Renal cortical epithelial cell (primary cell): ENCODE results near the gene ABHD12. TPM values are rescaled to one million over a fixed set of nuclear protein-coding genes. Genes with fewer than 3 reads are reported as not detected.
A peak's percentile ranks its signal among the peaks of the same experiment; 100 is the strongest.

Experiments
- DNase-seq: peaks from one replicate; pipeline ENCODE4 v3.0.0-alpha.2; 2011; ENCODE audit warnings: low read depth
- total RNA-seq: library from RNA; depleted of rRNA; stranded (reverse); fragments of >200 nt; gene quantifications from 2 replicates; pipeline ENCODE4 v1.2.3, GENCODE V29; 2014

Gene ABHD12
- total RNA-seq, 1 donor from 2014 or later = 68.7 TPM

GRCh38 chr20:25382704-25383370, 7.8 kb downstream of the ABHD12 start:
- DNase-seq = no peak

GRCh38 chr20:25380945-25381614, 9.6 kb downstream of the ABHD12 start:
- DNase-seq = no peak

- no peak for DNase-seq
These were observed 11.5 kb downstream of the ABHD12 start for GRCh38 chr20:25378884-25379733.

- no peak for DNase-seq
These were observed 12.3 kb downstream of the ABHD12 start for GRCh38 chr20:25378189-25378883.

DNA sequence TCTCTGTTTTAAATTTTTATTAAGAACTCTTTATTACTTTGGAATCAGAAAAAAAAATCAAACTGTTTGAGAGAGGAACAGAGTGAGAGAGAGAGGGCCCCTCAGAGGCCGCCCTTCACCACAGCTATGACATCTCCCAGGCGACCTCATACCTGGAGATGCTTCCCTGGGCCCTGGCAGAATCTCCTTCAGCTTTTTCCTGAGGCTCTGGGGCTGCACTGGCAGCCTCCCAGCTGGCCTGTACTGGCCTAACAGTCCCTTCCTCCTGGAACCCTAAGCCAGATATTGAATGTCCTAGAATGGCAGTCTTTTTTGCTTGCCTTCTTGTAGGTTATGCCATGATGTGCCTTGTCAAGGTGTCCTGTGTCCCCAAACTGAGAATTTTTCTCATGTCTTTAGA, 13.7 kb downstream of the ABHD12 start:
- no peak for DNase-seq

DNA sequence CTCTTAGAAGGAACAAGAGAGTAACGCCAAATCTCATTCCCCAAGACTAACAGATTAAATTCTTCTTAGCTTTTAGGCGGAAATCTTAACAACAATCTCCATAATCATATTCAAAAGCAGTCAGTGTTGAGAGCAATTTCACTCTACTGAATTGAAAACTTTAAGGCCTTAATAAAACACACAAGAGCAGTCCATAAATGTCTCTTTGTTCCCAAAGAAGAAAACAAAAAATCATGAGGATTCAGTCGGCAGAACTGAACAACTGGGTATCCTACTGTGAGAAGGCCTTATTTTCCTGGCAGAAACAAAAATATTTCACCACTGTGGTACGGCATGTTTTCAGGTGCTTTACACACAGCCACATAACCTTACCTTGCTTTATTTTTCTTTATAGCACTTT, 14.4 kb downstream of the ABHD12 start:
- DNase-seq = no peak

DNA sequence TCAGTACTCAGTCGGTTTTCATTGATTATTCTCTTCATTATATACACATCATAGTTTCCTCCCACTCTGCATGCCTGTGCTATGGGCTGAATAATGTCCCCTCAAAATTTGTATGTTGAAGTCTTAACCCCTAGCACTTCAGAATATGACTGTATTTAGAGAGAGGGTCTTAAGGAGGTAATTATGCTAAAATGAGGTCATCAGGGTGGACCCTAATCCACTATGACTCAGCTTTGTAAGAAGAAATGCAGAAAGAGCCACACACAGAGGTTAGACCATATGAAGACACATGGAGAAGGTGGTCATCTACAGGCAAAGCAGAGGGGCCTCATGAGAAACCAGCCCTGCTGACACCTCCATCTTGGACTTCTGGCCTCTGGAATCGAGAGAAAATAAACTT, 15.8 kb downstream of the ABHD12 start:
- DNase-seq = no peak

GRCh38 chr20:25372584-25373336, 17.9 kb downstream of the ABHD12 start:
- DNase-seq = peak; percentile 61

DNA sequence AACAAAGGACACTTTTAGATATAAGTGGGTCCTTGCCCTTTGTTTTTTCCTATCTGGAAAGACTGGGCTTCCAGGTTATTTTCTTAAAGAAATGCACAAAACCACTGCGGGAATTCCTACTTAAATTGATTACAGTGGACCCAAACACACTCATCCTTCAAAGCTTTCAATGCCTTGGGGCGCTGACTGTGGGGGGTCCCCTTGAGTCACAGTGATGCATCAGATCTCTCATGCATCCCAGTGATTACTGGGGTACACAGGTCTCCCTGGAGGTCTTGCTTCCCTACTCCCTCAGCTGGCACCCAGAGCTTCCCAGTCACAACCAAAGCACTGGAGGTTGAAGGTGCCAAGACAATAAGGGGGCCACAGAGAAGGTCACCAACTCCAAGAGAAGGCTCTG, 20.7 kb downstream of the ABHD12 start:
- no peak for DNase-seq

DNA sequence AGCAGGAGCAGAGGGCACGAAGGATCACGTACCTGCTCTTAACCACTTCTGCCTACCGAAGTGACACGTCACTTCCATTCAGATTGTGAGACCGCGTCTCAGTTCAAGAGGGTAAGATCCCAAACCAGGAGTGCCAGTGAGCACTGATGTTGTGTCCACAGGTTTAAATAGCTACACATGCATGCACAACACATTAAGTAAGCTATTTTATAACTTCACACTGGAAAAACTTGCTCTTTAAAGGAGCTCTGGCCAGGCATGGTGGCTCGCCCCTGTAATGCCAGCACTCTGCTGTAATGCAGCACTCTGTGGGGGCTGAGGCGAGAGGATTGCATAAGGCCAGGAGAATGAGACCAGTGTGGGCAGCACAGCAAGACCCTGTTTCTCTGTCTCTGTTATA, 21.1 kb downstream of the ABHD12 start:
- peak; percentile 39 for DNase-seq

DNA sequence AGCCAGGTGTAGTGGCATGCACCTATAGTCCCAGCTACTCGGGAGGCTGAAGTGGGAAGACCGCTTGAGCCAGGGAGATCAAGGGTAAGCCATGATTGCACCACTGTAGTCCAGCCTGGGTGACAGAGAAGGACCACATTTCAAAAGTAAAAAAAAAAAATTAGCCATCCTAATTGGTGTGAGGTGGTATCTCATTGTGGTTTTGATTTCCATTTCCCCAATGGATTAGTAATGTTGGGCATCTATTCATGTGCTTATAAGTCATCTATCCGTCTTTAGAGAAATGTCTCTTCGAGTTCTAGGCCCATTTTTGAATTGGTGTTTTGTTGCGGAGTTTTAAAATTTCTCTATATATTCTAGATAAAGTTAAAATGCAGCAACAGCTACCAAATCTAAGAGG, 21.7 kb downstream of the ABHD12 start:
- no peak for DNase-seq

DNA sequence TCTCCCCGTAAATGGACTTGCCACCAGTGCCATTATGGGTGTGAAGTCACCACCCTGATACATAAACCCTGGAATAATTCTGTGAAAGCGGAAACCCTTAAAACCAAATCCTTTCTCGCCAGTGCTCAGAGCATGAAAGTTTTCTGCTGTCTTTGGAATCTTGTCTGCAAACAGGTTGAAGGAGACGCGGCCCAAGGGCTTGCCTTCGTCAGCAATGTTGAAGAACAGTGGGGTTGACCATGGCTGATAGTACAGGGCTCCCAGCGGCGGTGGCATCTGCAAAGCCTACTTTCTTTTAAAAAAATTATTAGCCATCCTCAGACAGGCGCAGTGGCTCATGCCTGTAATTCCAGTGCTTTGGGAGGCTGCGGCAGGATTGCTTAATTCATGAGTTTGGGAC, 22.1 kb downstream of the ABHD12 start:
- DNase-seq = no peak

- DNase-seq = peak; percentile 19
These were observed 25.5 kb downstream of the ABHD12 start for GRCh38 chr20:25364879-25365699.

- DNase-seq = no peak
These were observed 26.4 kb downstream of the ABHD12 start for GRCh38 chr20:25364180-25364788.

GRCh38 chr20:25361287-25361683, 29.4 kb downstream of the ABHD12 start:
- peak; percentile 30 for DNase-seq

DNA sequence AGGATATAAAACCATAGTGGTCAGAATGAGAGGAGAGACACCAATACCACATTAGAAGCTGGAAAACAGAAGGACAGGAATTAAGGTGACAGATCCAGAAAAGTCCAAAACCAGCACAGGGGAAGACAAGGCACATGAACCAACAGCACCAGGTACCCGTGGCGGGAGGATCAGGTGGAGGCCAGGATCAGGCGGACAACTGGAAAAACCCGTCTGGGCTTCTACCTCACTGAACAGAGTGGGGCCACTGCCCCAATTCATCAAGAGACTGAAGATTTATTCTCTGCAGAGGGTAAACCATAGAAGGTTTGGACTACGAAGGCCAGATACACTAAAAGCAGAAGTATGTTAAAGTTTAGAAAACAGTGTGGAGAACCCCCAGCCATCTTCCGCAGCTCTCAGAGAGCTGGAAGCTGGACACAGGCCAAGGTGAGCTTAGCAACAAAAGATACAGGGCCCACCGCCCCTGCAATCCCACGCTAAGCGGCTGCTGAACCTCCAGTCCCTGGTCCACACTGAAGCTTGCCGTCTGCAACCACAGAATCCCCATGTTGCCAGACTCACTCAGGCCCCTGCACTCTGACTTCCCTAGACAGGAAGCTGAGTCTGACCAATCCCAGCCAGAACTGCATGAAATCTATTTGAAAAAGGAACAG, 29.9 kb downstream of the ABHD12 start:
- peak; percentile 15 for DNase-seq

DNA sequence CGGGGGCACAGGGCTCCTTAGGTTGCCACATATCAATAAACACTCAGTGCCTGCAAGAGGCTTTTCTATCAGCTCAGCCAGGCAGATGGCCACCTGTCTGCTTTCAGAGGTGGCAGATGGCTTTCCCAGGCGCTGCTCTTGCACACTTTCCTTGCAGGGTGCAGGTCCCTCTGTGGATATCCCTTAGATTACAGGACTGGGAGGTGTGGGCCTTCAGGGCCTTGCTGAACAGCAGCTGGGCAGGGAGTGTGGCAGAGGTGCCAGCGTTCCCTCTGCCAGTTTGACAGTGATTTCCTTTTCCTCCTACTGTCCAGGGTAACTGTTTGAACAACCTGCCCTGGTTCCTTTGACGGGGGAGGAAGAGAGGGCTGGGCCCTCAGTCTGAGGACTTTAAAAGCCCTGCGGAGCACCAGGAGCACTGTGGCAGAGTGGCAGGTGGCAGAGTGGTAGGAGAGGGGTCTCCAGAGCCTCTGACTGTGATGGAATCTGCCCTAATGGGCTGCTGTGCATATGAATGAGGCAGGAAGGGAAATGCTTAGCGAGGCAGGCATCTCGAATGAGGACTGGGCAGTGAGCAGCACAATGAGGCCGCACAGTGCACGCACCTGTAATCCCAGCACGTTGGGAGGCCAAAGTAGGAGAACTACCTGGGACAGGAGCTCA, 34.2 kb downstream of the ABHD12 start:
- DNase-seq = no peak

DNA sequence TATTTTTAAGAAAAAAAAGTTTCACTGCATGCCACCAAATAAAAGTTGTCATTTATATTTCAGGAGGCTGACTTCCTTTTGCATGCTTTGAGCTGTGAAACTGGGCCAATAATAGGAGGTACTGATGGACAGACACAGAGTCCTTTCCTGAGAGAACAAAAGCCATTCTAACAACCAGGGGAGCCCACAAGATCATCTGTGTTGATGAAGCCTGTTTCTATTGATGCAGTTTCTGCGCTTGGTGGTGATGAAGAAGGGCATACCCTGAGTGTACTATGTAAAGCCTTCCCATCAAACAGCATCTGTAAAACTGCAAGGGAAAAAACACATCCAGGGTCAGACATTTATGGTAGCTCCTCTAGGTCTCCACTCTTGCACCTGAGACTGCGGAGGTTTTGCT, 34.8 kb downstream of the ABHD12 start:
- no peak for DNase-seq

DNA sequence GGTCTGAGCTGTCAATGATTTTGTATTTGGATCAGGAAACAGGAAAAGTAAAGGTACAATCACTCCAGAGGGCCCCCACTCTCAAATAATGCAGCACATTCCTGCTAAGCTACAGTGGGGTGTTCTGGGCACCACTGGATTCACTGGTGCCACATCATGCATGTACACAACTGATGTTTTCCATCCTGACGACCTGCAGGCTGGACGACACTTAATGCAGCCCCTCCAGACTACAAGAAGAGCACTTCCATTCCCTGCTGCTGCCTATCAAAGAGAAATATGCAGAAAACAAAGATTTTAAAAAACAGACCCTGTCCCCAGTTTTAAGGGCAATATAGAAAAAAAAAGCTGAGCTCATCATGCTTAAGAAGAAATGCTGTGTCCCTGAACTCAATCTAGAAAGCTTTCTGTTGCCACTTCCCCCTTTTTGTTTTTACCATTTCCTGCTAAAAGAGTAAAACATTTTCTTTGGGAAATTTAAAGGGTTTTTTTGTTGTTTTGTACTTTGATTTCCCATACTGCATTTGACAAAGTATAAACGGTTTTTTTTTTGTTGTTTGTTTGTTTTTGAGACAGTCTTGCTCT, 35.5 kb downstream of the ABHD12 start:
- no peak for DNase-seq
